Activated CD8-positive, alpha-beta memory T cell treated with anti-CD3 and anti-CD28 coated beads for 4 hours (primary cell): ENCODE measurements around the gene MIA.
"Not testable (repeated sequence)": the region's sequence is repeated elsewhere in the genome, so short reads cannot be mapped to it uniquely, and the experiment has no call there.

ENCODE experiments used
- DNase-seq, 2 donors: peaks; one replicate each; pipeline ENCODE4 v3.0.0-alpha.2; 2020; ENCODE audit warnings: low read depth in 2 of 2

Gene MIA

DNA sequence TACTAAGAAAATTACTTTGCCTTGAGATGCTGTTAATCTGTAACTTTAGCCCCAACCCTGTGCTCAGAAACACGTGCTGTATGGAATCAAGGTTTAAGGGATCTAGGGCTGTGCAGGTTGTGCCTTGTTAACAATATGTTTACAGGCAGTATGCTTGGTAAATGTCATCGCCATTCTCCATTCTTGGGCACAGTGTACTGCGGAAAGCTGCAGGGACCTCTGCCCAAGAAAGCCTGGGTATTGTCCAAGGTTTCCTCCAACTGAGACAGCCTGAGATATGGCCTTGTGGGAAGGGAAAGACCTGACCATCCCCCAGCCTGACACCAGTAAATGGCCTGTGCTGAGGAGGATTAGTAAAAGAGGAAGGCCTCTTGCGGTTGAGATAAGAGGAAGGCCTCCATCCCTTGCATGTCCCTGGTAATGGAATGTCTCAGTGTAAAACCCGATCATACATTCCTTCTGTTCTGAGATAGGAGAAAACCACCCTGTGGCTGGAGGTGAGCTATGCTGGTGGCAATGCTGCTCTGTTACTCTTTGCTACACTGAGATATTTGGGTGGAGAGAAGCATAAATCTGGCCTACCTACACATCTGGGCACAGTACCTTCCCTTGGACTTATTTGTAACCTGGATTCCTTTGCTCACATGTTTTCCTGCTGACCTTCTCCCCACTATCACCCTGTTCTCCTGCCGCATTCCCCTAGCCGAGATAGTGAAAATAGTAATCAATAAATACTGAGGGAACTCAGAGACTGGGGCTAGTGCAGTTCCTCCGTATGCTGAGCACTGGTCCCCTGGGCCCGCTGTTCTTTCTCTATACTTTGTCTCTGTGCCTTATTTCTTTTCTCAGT is 47.6 kb downstream of the MIA start:
- DNase-seq, result not testable (repeated sequence)

DNA sequence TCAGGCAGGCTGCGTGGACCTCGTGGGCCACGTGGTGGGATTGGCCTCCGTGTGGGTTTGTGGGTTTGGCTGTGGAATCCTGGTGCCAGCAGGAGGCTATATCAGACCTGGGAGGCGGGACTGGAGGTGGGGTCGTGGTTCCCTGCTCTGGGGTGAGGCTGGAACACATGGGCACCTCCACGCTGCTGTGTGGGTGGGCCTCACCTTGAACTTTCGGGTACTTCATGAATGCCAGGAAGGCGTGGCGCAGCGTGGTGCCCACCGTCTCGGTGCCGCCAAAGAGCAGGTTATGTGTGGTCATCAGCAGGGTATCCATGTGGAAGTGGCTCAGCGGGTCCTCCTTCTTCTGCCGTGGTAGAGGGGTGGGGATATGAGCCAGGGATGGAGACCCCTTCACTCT is 49.6 kb downstream of the MIA start:
- not testable (repeated sequence) for DNase-seq

DNA sequence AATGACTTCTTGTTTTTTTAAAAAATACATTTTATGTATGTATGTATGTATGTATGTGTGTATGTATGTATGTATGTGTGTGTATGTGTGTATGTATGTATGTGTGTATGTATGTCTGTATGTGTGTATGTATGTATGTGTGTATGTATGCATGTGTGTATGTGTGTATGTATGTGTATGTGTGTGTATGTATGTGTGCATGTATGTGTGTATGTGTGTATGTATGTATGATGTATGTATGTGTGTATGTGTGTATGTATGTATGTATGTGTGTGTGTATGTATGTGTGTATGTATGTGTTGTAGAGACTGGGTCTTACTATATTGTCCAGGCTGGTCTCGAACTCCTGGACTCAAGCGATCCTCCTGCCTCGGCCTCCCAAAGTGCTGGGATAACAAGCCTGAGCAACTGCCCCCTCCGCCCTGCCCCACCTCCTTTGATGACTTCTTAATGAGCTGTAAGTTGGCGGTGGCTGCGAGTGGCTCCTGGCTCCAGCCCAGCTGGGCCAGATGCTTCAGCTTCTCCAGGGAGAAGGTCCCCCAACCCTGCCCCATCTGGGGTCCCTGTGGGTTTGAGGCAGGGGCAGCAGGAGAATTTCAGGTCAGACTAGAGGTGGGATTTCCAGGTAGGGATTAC is 50.3 kb downstream of the MIA start:
- not testable (repeated sequence) for DNase-seq

GRCh38 chr19:40826312-40826698 is 51.0 kb downstream of the MIA start:
- DNase-seq, result not testable (repeated sequence)

GRCh38 chr19:40826699-40827385 is 51.5 kb downstream of the MIA start:
- peak in 1 of 2 donors; percentile 44 for DNase-seq
